Progenitor cell of endocrine pancreas (in vitro differentiated cells): ENCODE results near the gene KRT76. TPM values are rescaled to one million over a fixed set of nuclear protein-coding genes. Genes with fewer than 3 reads are reported as not detected.
"Not testable (repeated sequence)": the region's sequence is repeated elsewhere in the genome, so short reads cannot be mapped to it uniquely, and the experiment has no call there.

ENCODE experiments used
- DNase-seq: peaks from one replicate; pipeline ENCODE4 v3.0.0; 2021; ENCODE audit warnings: low spot score; ENCODE audit not compliant: unreplicated experiment
- H3K27ac Mint-ChIP-seq: 2 replicates; pipeline ENCODE4 v1.8.0; 2021; ENCODE audit warnings: mild to moderate bottlenecking, moderate library complexity, mixed read lengths
- H3K27me3 Mint-ChIP-seq: 2 replicates; pipeline ENCODE4 v1.8.0; 2021; ENCODE audit warnings: mixed read lengths
- H3K36me3 Mint-ChIP-seq: 2 replicates; pipeline ENCODE4 v1.8.0; 2022; ENCODE audit warnings: mixed read lengths; ENCODE audit not compliant: insufficient read depth
- H3K4me1 Mint-ChIP-seq: 2 replicates; pipeline ENCODE4 v1.8.0; 2021; ENCODE audit warnings: low read depth, mixed read lengths
- H3K4me3 Mint-ChIP-seq: 2 replicates; pipeline ENCODE4 v1.8.0; 2021; ENCODE audit warnings: low read depth, mild to moderate bottlenecking, moderate library complexity, mixed read lengths
- H3K9me3 Mint-ChIP-seq: 2 replicates; pipeline ENCODE4 v1.8.0; 2021; ENCODE audit warnings: low read depth, mixed read lengths
- CTCF ChIP-seq: fragments of 200-600 bp; sonication (generic); IDR thresholded peaks from one replicate; pipeline ENCODE4 v1.5.0; 2021; ENCODE audit warnings: antibody characterized with exemption, mild to moderate bottlenecking; ENCODE audit not compliant: unreplicated experiment
- total RNA-seq: library from RNA; stranded (reverse); gene quantifications from 2 replicates; pipeline ENCODE4 v1.2.1, GENCODE V29; 2021

The KRT76 gene
- total RNA-seq, 1 donor from 2014 or later: not detected

- Mint-ChIP-seq H3K4me3 (no peak overlapping the region), H3K27ac (no peak overlapping the region), H3K9me3 (no peaks in the 10 kb centered on the region), H3K27me3 (peaks cover 33% of the 10 kb centered on the region), H3K36me3 (no peaks in the 10 kb centered on the region), H3K4me1 (peaks cover 3% of the 10 kb centered on the region)
- DNase-seq: no peak
- no peak for TF ChIP-seq CTCF
Observed at GRCh38 chr12:52797529-52797894, 20.4 kb upstream of the KRT76 start.

- no peak for TF ChIP-seq CTCF
- no peaks in the 10 kb centered on the region for H3K36me3 Mint-ChIP-seq
- H3K27me3 Mint-ChIP-seq: peaks cover 30% of the 10 kb centered on the region
- no peak overlapping the region for H3K4me3 Mint-ChIP-seq
- DNase-seq: no peak
- H3K27ac Mint-ChIP-seq: no peak overlapping the region
- no peaks in the 10 kb centered on the region for H3K9me3 Mint-ChIP-seq
- peaks cover 3% of the 10 kb centered on the region for H3K4me1 Mint-ChIP-seq
Observed at GRCh38 chr12:52796839-52797528, 19.8 kb upstream of the KRT76 start.

- peaks cover 33% of the 10 kb centered on the region for H3K27me3 Mint-ChIP-seq
- H3K9me3 Mint-ChIP-seq: no peaks in the 10 kb centered on the region
- no peak overlapping the region for H3K27ac Mint-ChIP-seq
- H3K4me1 Mint-ChIP-seq: peaks cover 3% of the 10 kb centered on the region
- no peak overlapping the region for H3K4me3 Mint-ChIP-seq
- no peaks in the 10 kb centered on the region for H3K36me3 Mint-ChIP-seq
- no peak for TF ChIP-seq CTCF
- DNase-seq: no peak
Observed at GRCh38 chr12:52796429-52796794, 19.3 kb upstream of the KRT76 start.

- Mint-ChIP-seq H3K27ac (no peak within 1 kb of the TSS), H3K9me3 (no peaks in the 10 kb centered on the region), H3K27me3 (peaks cover 33% of the 10 kb centered on the region), H3K4me3 (no peak within 1 kb of the TSS), H3K36me3 (no peaks in the 10 kb centered on the region), H3K4me1 (peaks cover 2% of the 10 kb centered on the region)
- no peak for TF ChIP-seq CTCF
- DNase-seq: no peak
Observed at GRCh38 chr12:52795694-52796428, 18.7 kb upstream of the KRT76 start, which contains the start of gene KRT3. KRT3 (minus strand) TSS chr12:52796117; CDS start chr12:52796042, 75 bp downstream.

- H3K4me1 Mint-ChIP-seq, H3K9me3 Mint-ChIP-seq, H3K27ac Mint-ChIP-seq, H3K4me3 Mint-ChIP-seq, DNase-seq, H3K36me3 Mint-ChIP-seq: not testable (repeated sequence)
- H3K27me3 Mint-ChIP-seq: peaks cover 38% of the 10 kb centered on the region
Observed at GRCh38 chr12:52795332-52795674, 18.2 kb upstream of the KRT76 start.
